NCI-H1105 (cell line): Measurements from ENCODE around the gene TSN.
"Not testable (repeated sequence)": the region's sequence is repeated elsewhere in the genome, so short reads cannot be mapped to it uniquely, and the experiment has no call there.

Experiments
- DNase-seq: peaks from one replicate; lab custom pipeline; 2025; lab: John Stamatoyannopoulos, UW

Gene TSN

DNA sequence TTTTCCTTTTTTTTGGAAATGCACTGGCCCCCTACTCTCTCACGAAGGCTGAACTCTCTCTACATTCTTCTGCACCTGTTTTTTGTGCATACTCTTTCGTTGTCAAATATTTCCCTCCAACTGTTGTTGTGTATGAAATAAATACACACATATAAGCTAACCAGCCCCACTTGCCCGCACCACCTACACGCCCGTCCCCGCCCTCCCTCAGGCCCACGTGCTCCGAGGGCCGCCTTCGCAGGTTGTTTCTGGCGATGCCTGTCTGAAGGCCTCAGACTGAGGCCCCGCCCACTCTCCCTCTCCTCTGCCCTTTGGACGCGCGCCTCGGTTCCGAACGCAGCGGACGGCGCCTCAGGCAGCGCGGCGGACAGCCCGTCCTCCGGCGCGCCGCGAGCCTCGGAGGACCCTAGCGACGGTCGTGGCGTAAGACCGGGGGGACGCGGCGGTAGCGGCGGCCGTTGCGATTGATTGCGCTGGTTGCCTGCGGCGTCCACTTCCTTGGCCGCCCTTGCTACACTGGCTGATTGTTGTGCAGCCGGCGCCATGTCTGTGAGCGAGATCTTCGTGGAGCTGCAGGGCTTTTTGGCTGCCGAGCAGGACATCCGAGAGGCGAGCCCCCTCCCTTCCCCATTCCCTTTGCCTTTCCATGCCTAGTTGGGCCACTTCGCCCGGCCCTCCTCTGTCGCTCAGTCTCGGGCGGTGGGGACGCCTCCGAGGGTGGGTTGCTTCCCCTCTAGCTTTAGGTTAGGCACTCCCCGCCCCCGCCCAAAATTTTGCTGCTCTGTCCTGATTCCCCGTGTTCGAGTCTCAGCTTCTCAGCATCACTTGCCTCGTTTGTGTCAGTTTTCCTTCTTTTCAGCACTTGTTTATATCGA is at the start of gene TSN:
TSS of gene TSN (plus strand) at position 415 of the 875 bp plus-strand sequence. CDS start at position 544, 129 bp downstream.
- peak; percentile 95 for DNase-seq

DNA sequence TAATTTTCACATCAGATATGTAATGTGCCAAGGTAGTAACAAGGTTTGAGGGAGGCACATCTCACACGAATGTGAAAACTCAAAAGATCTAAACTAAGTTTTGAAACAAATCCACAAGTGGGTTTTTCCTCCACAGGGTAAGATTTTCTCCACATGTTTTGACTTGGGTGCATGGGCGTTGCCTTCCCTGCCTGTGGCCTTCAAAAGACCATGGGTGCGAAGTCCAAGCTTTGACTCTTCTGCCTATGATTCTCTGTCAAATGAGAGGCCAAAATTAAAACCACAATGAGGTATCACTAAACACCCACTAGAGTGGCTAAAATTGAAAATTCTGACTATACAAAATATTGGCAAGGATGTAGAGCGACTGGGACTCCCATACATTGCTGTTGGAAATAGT is 49.5 kb upstream of the TSN start:
- DNase-seq, result no peak

DNA sequence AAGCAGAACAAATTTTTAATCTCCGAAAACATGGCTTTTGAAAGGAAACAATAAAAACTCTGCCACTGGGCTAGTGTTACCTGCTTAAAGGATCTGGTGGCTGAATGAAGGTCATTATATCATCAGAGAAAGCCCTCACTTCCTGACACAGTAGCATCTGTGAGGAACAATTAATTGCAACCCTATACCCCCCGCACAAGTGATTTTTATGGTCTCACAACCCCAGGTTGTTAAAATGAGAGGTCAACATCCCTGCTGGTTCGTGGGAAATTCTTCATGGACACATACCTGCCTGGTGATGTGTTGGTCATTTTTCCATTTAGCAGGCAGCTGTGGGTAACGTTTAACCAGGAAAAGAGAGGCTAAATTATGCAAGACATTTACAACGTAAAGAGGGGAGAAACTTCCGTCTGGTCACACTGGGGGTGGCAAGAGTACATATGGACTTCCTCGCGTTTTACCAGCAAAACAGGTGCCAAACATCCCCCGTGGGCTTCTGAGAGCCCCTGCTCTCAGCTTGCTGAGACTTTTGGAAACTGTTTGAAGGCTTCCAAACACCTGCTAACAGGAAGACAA is 48.0 kb upstream of the TSN start:
- DNase-seq, result no peak

DNA sequence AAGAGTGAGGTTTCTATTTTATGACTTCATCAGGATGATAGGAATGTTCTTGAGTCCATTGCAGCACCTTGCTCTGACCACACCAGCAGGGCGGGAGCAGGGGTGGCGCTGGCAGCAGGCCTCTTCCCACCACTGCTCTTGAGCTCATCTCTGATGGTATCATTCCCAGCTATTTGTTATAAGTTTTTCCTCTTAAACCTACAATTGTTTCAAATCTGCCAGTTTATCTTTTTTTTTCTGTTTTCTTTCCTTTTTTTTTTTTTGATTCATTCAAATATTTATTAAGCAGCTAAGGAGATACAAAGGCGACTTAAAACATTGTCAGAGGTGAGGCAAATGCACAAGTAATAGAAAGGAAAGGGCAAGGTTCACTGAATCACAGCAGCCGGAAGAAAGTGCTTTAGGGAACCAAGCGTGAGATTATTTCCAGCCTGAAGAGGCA is 47.5 kb upstream of the TSN start:
- DNase-seq, result no peak

DNA sequence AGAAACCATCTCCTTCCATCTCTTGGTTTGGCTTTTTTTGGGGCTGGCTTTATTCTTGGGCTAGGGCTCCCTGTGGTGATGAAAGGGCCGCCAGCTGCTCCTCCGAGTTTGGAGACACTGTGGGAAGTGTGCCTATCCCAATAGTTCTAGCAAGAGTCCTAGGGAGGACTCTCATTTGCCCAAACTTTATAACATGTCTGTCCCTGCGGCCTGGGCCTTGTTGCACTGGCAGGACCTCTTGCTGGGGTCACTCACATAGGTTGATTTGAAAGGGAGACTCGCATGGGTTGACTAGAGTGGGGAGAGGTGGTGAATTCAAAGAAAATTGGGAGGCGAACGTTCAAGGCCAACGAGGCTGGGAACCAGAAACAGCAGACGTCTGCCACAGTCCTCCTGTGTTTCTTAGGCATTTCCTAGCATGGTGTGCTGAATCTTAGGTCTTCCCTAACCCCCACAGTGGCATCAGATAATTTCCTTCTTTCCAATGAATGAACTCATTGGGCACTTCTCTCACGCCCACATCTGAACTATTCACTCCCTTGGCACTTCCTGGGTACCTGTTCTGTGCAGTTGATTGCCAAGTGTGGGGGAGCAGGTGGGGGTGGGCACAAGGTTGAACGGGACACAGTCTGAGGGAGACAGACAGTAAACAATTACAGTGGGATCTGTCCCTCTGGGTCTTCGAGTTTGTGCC is 45.5 kb upstream of the TSN start:
- no peak for DNase-seq

DNA sequence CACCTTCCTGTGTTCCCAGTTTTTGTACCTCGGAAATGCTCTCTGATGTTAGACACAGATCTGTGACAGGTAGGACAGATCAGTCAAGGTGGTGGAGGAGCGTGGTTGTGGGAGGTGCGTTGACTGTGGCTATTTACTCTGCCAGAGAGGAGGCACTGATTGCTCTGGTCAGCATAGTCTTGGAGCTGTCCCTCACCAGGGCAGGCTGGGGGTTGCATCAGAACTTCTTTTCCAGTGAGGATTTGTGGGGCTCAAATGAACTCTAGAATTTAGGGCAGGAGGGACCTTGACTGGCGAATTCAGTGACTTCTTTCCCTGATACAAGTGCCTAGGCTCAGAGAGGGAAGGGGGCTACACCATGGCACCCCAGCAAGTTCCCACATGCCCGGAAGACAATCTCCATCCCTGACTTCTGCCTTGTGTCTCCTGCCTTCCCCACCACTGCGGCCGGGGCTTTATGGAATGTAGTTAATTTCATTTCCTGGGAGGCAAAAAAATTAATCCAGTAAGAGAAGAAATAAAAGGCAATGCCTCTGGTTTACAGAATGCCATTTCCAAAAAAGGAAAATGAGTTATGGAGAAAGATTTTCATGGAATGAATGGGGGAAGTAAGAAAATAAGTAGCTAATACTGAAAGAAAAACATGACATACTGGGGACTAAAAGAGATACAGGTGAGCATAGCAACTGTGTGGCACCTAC is 44.8 kb upstream of the TSN start:
- DNase-seq, result no peak

DNA sequence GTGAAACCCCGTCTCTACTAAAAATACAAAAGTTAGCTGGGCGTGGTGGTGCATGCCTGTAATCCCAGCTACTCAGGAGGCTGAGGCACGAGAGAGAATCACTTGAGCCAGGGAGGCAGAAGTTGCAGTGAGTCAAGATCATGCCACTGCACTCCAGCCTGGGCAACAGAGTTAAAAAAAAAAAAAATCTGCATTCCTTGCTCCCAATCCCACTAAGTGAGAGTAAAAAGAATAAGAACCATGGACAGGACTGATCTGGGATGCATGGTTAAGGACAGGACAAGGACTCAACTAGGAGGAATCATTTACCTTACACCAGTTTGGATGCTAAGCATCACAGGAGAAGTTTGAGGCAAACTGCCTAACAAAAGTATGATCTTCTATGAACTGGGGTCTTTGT is 44.0 kb upstream of the TSN start:
- not testable (repeated sequence) for DNase-seq

DNA sequence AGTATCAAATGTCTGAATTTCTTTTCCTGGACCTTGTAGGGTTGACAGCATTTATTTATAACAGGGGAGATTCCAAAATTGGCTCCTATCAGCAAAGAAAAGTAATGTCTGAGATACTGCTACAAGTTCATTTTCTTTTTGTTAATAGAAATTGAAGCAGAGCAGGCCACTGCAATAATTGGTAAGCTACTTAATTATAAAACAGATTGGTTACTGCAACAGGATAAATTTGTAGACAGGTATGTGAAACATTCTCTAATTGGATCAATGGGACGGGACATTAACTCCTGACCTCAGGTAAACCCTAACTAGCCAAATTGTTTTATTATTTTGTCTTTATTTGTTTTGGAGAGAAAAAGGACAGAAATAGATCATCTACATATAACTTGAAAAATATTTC is 39.3 kb upstream of the TSN start:
- no peak for DNase-seq

DNA sequence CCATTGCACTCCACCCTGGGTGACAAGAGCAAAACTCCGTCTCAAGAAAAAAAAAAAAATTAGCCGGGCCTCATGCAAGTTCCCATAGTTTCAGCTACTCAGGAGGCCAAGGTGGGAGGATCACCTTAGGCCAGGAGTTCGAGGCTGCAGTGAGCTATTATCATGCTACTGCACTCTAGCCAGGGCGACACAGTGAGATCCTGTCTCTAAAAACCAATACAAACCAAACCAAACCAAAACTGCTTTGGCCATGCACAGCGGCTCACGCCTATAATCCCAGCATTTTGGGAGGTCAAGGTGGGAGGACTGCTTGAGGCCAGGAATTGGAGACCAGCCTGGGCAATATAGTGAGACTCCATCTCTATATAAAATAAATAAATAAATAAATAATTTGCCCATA is 37.9 kb upstream of the TSN start:
- DNase-seq, result no peak

DNA sequence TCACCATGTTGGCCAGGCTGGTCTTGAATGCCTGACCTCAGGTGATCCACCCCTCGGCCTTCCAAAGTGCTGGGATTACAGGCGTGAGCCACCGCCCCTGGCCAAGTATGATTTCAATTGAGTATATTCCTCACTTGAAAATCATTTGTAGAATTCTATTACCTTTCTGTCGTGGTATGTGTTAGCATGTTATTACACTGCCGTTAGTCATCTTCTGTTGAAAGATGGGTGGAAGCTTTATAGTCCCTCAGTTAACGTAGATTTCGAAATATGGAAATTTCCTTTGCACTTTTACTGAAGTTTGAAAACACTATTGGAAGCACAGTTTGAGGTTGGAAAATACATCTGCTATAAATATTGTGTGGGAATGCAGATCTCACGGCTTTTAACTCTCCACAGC is 33.5 kb upstream of the TSN start:
- DNase-seq, result no peak

DNA sequence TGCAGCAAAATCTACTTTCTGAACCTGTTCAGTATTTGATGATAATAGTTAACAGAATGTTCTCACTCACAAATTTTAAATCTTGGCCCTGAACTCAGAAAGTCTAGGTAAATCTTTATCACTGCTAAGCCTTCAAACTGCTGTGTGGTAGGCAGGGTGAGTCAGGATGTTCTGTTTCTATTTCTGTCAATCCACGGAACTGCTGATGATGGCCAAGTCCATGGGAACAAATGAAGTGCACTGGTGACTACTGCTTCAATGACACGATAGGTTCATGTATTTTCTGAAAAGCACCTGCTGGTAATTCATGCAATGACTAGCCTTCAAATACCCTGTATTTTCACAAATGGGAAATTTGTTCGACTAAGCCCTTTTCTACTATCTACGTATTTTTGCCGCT is 33.0 kb upstream of the TSN start:
- DNase-seq, result no peak

DNA sequence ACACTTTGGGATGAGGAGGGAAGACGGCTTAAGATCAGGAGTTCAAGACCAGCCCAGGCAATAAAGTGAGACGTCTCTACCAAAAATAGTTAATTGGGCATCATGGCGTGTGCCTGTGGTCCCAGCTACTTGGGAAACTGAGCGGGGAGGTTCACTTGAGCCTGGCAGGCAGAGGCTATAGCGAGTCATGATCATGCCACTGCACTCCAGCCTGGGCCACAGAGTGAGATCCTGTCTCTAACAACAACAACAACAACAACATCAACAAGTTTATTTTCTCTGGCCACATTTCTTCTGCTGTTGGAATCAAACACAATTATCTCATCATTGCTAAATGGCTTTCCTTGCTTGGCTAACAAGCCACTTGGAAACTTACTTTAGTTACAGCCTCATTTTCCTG is 32.1 kb upstream of the TSN start:
- no peak for DNase-seq

DNA sequence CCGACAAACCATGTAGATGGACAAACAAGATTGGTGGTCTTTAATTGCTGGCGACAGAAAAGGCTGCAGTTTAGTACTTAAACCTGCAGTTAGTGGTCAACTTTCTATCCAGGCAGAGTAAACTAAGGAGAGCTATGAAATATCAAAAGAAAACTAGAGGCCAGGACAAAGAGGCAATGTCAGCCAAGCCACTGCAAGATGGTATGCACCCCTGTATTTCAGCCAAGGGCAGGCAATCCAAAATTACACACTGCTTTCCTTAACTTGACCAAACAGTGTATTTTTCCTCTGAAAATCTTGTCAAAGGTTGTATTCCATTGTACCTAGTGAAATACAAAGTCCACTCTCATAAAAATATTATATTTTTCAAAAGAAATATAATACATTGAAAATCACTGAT is 28.1 kb upstream of the TSN start:
- no peak for DNase-seq

DNA sequence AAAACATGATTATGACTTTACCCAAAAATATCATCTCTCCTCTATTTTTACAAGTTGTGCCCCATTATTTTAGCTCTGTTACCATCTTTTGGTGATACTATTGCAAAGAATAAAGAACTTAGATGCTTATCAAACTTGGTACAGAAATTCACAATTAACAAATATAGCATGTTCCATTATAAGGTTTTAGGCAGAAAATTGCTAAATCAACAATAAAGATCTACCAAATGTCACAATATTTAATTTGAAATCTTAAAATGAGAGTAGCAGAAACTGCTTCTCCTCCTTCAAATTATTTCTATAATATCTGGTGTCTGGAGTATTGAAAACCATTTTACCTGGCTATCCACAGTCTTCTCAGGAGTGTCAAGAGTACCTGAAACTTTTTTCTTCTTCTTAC is 27.5 kb upstream of the TSN start:
- DNase-seq, result no peak

DNA sequence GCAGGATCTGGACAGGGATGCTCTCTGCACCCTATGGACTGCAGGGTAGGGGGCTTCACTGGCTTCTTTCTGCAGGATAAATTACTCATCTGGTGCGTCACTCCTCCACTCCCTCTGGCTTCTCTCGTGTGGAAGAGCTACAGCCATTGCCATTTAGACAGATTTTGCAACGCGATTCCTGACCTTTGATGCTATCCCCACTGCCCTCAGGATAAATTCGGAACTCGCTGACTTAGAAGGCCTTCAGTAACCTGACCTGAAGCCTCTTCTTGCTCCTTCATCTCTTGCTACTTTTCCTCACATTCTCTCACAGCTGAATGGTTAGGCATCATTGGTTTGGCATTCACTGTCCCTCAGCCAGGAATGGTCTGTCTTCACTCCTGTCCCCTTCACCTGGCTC is 24.1 kb upstream of the TSN start:
- DNase-seq, result no peak

DNA sequence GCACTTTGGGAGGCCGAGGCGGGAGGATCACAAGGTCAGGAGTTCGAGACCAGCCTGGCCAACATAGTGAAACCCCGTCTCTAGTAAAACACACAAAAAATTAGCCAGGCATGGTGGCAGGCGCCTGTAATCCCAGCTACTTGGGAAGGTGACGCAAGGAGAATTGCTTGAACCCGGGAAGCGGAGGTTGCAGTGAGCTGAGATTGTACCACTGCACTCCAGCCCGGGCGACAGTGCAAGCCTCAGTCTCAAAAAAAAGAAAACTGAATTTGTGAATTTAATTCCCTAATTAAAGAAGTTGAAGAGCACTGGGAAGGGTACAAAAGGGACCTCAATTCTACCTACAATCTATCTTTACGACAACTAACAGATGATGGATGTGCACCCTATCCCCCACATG is 20.9 kb upstream of the TSN start:
- DNase-seq, result not testable (repeated sequence)

DNA sequence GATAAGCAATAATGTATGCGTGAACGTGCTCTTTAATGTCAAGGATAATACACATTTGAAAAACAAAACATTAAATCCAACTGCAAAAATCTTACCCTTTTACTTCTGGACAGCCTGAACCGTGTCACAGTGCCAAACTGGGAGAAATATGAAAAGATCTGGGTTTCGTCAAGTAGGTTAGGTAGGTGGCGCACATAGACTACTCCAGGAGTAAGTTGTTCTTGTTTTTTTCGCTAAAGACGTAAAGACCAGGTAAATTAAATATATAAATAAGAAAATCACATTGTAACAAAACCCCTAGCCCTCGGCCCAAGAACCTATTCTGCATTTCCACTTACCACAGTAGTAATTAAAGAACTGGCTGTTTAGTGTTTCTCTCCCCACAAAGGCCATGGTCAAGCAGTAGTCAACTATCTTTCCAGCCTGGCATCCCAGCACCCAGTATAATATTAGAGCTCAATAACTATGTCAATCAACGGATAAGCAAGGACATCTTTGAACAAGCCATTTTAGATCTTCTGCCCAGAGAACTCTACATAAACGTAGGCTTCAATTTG is 19.9 kb upstream of the TSN start:
- DNase-seq, result no peak

DNA sequence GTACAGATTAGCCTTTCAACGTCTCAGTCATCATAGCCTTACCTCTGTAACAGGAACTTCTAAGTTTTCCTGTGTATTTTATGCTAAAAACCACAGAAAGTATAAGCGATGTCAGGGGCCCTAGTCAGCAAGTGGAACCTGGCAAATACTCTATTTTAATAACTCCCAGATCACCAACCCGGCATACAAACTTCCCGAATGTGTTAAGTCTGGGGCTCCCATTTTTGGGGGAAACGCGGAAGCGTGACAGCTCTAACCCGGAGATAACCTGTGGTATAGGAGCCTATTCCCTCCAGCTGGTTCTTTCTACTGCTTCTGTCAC is 19.4 kb upstream of the TSN start:
- DNase-seq, result no peak

DNA sequence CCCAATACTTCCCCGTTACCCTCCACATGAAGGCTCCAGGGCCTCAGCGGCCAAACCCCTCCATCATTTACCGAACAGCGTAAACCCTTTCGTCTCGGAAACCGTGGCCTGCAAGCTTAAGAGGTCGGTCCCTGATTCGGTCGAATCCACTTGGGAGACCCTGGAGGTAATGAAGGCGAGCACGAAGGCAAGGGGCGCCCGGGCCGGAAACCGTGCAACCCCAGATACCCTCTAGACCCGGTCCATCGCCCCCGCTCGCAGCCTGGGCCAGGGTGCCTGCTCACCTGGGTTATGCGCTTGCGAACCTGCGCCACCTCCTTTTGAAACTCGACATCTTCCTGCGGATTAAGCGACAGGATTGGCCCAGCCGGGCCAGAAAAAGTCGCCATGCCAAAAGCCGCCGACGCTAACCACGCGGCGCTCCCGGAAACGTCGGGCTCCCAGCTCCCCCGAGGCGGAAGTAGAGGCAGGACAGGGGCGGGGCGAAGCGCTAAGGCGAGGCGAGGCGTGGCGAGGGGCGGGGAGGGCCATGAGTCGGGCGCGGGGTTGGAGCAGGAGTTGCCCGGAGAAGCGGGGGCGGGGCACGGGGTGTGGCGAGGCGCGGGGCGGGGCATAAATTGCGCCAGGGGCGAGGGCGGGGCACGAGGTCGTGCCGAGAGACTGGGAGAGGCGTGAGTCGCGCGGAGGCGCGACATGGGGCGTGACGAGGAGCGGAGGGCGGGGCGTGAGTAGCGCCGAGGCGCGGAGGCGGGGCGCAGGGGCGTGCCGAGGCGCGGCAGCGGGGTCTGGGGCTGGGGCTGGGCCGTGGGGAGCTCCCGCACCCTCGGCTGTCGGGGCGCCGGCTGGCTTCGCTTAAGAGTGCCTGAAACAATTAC is 18.8 kb upstream of the TSN start, which contains the start of gene NIFK:
TSS of gene NIFK (minus strand) at position 414 of the 875 bp plus-strand sequence. CDS start at position 389, 25 bp downstream.
- peak; percentile 97 for DNase-seq

DNA sequence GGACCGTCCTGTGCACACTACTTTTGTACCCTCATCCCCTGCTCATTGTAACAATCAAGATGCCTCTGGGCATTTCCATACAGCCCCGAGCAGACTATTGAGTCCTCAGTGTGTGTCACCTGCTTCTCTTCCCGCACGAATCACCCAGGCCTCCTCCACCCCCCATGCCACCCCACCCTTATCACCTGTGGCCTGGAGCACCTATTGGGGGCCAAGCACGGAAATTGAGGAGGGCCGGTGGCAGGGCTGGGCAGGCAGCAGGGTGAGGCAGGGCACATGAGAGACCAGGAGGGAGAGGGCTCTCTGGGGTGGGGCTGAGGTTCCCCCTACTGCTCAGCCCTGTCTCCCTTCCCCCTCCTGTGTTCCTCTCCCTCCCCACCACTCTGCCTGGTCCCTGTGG is 14.5 kb upstream of the TSN start:
- DNase-seq, result no peak

DNA sequence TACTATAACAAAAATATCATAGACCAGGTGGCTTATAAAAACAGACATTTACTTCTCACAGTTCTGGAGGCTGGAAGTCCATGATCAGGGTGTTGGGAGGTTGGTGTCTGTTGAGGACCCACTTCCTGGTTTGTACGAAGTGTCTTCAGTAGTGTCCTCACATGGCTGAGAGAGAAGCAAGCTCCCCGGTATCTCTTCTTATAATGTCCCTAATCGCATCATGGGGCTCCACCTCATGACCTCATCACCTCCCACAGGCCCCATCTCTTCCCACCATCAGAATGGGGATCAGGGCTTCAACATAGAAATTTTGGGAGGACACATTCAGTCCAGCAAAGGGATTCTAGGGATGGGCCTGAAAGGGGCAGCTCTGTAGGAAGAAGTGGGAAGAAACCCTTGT is 14.0 kb upstream of the TSN start:
- no peak for DNase-seq
